ENCODE results near the gene EREG.

DNA sequence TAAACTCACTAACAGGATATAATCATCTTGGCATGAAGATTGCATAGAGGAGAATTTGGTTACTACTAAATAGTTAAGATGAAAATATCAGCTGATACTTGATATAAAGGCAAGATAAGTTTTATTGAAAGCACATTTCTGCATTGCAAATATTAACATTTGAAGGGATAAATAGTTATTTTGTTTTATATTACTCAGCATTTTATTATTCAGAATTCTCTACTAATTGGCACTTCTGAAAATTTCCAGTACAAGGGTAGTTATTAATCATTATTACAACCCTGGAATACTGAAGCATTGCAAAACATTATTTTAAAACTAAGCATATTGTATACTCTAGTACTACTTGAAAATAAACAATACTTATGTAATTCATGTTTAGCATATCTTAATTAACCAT is 47.3 kb downstream of the EREG start:
- TF ChIP-seq POLR2A (IDR thresholded peaks at IDR 0.05) (no peak), POLR2AphosphoS5 (IDR thresholded peaks at IDR 0.05) (no peak)
- TF ChIP-seq, protein P1, sequence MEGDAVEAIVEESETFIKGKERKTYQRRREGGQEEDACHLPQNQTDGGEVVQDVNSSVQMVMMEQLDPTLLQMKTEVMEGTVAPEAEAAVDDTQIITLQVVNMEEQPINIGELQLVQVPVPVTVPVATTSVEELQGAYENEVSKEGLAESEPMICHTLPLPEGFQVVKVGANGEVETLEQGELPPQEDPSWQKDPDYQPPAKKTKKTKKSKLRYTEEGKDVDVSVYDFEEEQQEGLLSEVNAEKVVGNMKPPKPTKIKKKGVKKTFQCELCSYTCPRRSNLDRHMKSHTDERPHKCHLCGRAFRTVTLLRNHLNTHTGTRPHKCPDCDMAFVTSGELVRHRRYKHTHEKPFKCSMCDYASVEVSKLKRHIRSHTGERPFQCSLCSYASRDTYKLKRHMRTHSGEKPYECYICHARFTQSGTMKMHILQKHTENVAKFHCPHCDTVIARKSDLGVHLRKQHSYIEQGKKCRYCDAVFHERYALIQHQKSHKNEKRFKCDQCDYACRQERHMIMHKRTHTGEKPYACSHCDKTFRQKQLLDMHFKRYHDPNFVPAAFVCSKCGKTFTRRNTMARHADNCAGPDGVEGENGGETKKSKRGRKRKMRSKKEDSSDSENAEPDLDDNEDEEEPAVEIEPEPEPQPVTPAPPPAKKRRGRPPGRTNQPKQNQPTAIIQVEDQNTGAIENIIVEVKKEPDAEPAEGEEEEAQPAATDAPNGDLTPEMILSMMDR (IDR thresholded peaks at IDR 0.05) = no peak
